Lower leg skin (tissue), 4 donors: Measurements from ENCODE around the gene TRAPPC12. TPM values are rescaled to one million over a fixed set of nuclear protein-coding genes. Genes with fewer than 3 reads are reported as not detected.

ENCODE experiments used
- DNase-seq, 2 donors: peaks; one replicate each; pipeline ENCODE4 v3.0.0-alpha.2; 2019; ENCODE audit warnings: low spot score in 2 of 2
- H3K4me3 ChIP-seq: fragments of 200-600 bp; sonication (generic); 2 replicates; pipeline ENCODE4 v1.5.1; 2017; ENCODE audit warnings: mild to moderate bottlenecking, low read depth; ENCODE audit not compliant: poor library complexity, severe bottlenecking
- CTCF ChIP-seq, 3 donors: fragments of 450-650 bp; IDR thresholded peaks; one replicate each; pipeline ENCODE4 v1.5.1; 2016; ENCODE audit warnings: antibody characterized with exemption in 3 of 3, mild to moderate bottlenecking in 3 of 3, moderate library complexity in 2 of 3
- POLR2A ChIP-seq, 2 donors: fragments of 450-650 bp; IDR thresholded peaks; one replicate each; pipeline ENCODE4 v1.6.1; 2016 to 2017; ENCODE audit warnings: antibody characterized with exemption in 2 of 2, mild to moderate bottlenecking in 1 of 2, moderate library complexity in 1 of 2
- WGBS, 2 donors: methylation state at CpG; one replicate each; pipeline ENCODE4 v1.1.5; 2018; 5-methylcytosine and 5-hydroxymethylcytosine counted together
- intact Hi-C: fragments of 100-400 bp; cut with DNase I; formaldehyde crosslinking; loops from one replicate; pipeline ENCODE4 v1.15.0; 2023; ENCODE audit warnings: low total_unique reads
- total RNA-seq, 4 donors: library from RNA; depleted of rRNA; stranded (reverse); fragments of >200 nt; gene quantifications; one replicate each; pipeline ENCODE4 v1.1.0, GENCODE V29; 2016

Gene TRAPPC12
- total RNA-seq, 4 donors from 2014 or later = 79.4 to 139 (median 121) TPM

- H3K4me3 ChIP-seq = peak within 1 kb of the TSS; percentile 95
- WGBS, 2 donors = 2 to 6% methylated on average over 20 to 70 of the region's 76 CpGs
- peak; percentile 65 to 96 for DNase-seq
- TF ChIP-seq POLR2A (IDR thresholded peaks at IDR 0.05) = peak in 1 of 2 donors; percentile 41
- no peak for TF ChIP-seq CTCF (IDR thresholded peaks at IDR 0.05)
- intact Hi-C loops = no loop called here
Measured at GRCh38 chr2:3519255-3520205, 140.0 kb downstream of the TRAPPC12 start, which contains the start of gene ADI1. Gene ADI1 (minus strand): TSS chr2:3519531. CDS start chr2:3519487, 44 bp downstream.

GRCh38 chr2:3520591-3520990, 141.1 kb downstream of the TRAPPC12 start:
- intact Hi-C loops = no loop called here
- WGBS, 2 donors = 83 to 93% methylated on average over 6 of the region's 6 CpGs
- H3K4me3 ChIP-seq = no peak overlapping the region
- DNase-seq = peak in 1 of 2 donors; percentile 65
- TF ChIP-seq CTCF (IDR thresholded peaks at IDR 0.05) (no peak), POLR2A (IDR thresholded peaks at IDR 0.05) (no peak)

- 73 to 74% methylated on average over 13 of the region's 13 CpGs for WGBS, 2 donors
- TF ChIP-seq CTCF (IDR thresholded peaks at IDR 0.05) = no peak
- TF ChIP-seq POLR2A (IDR thresholded peaks at IDR 0.05) = no peak
- intact Hi-C loops = no loop called here
- H3K4me3 ChIP-seq = no peak overlapping the region
- no peak for DNase-seq
Measured at GRCh38 chr2:3522961-3523421, 143.5 kb downstream of the TRAPPC12 start.

- H3K4me3 ChIP-seq = no peak overlapping the region
- intact Hi-C loops = no loop called here
- TF ChIP-seq CTCF (IDR thresholded peaks at IDR 0.05) = no peak
- no peak for TF ChIP-seq POLR2A (IDR thresholded peaks at IDR 0.05)
- no peak for DNase-seq
- 62 to 67% methylated on average over 4 of the region's 4 CpGs for WGBS, 2 donors
Measured at GRCh38 chr2:3523551-3524041, 144.1 kb downstream of the TRAPPC12 start.

GRCh38 chr2:3526871-3527270, 147.4 kb downstream of the TRAPPC12 start:
- DNase-seq = no peak
- no peak for TF ChIP-seq CTCF (IDR thresholded peaks at IDR 0.05)
- TF ChIP-seq POLR2A (IDR thresholded peaks at IDR 0.05) = no peak
- intact Hi-C loops = no loop called here

More at GRCh38 chr2:3526871-3527270, 147.4 kb downstream of the TRAPPC12 start:
- H3K4me3 ChIP-seq = no peak overlapping the region
- WGBS, 2 donors = 84 to 86% methylated on average over 22 of the region's 22 CpGs
